ENCODE measurements around the gene FAM222A.

Gene FAM222A

GRCh38 chr12:109768901-109769670, 55.5 kb downstream of the FAM222A start:
- Histone ChIP-seq H3K27ac (ENCODE audit: extremely low read depth, low read depth, low read length) (no peak overlapping the region), H3K9me3 (ENCODE audit: control insufficient read depth, insufficient read depth, low read depth, low read length) (no peaks in the 10 kb centered on the region), H3K4me1 (ENCODE audit: control insufficient read depth, insufficient read depth, low read length) (no peaks in the 10 kb centered on the region), H3K4me3 (ENCODE audit: low read depth, low read length) (no peak overlapping the region), H3K36me3 (ENCODE audit: control insufficient read depth in 2 of 2, insufficient read depth in 1 of 2, low read length in 2 of 2) (no peaks in the 10 kb centered on the region)
- POLR2A ChIA-PET, result no interaction called here
- CTCF ChIA-PET, result interaction anchor here (1.0 kb wide), 1 partner anchor 337 kb away, joined by 3 read pairs; no protein-coding TSS in a partner anchor
- TF ChIP-seq ZNF664 (tag by site-specific recombination; IDR thresholded peaks at IDR 0.05), result no peak
- TF ChIP-seq ZNF223 (tag by site-specific recombination; IDR thresholded peaks at IDR 0.05), result no peak
- TF ChIP-seq ZNF16 (tag by site-specific recombination; IDR thresholded peaks at IDR 0.05; ENCODE audit: low read depth), result no peak
- TF ChIP-seq ZNF747 (tag by site-specific recombination; IDR thresholded peaks at IDR 0.05), result no peak
- TF ChIP-seq ZNF112 (tag by site-specific recombination; IDR thresholded peaks at IDR 0.05), result no peak
- TF ChIP-seq ZNF146 (tag by site-specific recombination; IDR thresholded peaks at IDR 0.05), result no peak
- no peak for TF ChIP-seq PRDM1 (tag by site-specific recombination; IDR thresholded peaks at IDR 0.05)
- no peak for TF ChIP-seq ZNF600 (tag by site-specific recombination; IDR thresholded peaks at IDR 0.05)
- TF ChIP-seq AEBP2 (tag by site-specific recombination; IDR thresholded peaks at IDR 0.05; ENCODE audit: borderline replicate concordance), result no peak
- TF ChIP-seq ZNF311 (tag by site-specific recombination; IDR thresholded peaks at IDR 0.05; ENCODE audit: borderline replicate concordance), result no peak
- no peak for TF ChIP-seq KLF8 (tag by site-specific recombination; IDR thresholded peaks at IDR 0.05)
- TF ChIP-seq GLI2 (tag by site-specific recombination; IDR thresholded peaks at IDR 0.05; ENCODE audit: borderline replicate concordance, low read depth), result no peak
- TF ChIP-seq ZNF394 (tag by site-specific recombination; IDR thresholded peaks at IDR 0.05; ENCODE audit: borderline replicate concordance), result no peak
- TF ChIP-seq ZNF121 (tag by site-specific recombination; IDR thresholded peaks at IDR 0.05), result no peak
- no peak for TF ChIP-seq INSM2 (tag by site-specific recombination; IDR thresholded peaks at IDR 0.05)
- TF ChIP-seq ZNF292 (tag by site-specific recombination; IDR thresholded peaks at IDR 0.05; ENCODE audit: borderline replicate concordance, low read depth), result no peak
- TF ChIP-seq ZNF248 (tag by site-specific recombination; IDR thresholded peaks at IDR 0.05), result no peak
- no peak for TF ChIP-seq ZSCAN23 (tag by site-specific recombination; IDR thresholded peaks at IDR 0.05)

- no peak overlapping the region for H3K4me3 ChIP-seq (ENCODE audit: low read depth, low read length)
- no peaks in the 10 kb centered on the region for H3K9me3 ChIP-seq (ENCODE audit: control insufficient read depth, insufficient read depth, low read depth, low read length)
- H3K36me3 ChIP-seq (ENCODE audit: control insufficient read depth in 2 of 2, insufficient read depth in 1 of 2, low read length in 2 of 2), result no peaks in the 10 kb centered on the region
- no peak overlapping the region for H3K27ac ChIP-seq (ENCODE audit: extremely low read depth, low read depth, low read length)
- no peaks in the 10 kb centered on the region for H3K4me1 ChIP-seq (ENCODE audit: control insufficient read depth, insufficient read depth, low read length)
- POLR2A ChIA-PET, result no interaction called here
- CTCF ChIA-PET, result interaction anchor here (0.7 to 9.3 kb wide), 4 partner anchors 144 to 251 kb away, joined by 3 to 89 read pairs (median 7); no protein-coding TSS in a partner anchor
- no peak for TF ChIP-seq ZBTB8A (tag by site-specific recombination; IDR thresholded peaks at IDR 0.05)
- TF ChIP-seq ZNF335 (tag by site-specific recombination; conservative IDR thresholded peaks at IDR 0.05), result no peak
- no peak for TF ChIP-seq ZNF626 (tag by site-specific recombination; IDR thresholded peaks at IDR 0.05)
- TF ChIP-seq, protein P1, sequence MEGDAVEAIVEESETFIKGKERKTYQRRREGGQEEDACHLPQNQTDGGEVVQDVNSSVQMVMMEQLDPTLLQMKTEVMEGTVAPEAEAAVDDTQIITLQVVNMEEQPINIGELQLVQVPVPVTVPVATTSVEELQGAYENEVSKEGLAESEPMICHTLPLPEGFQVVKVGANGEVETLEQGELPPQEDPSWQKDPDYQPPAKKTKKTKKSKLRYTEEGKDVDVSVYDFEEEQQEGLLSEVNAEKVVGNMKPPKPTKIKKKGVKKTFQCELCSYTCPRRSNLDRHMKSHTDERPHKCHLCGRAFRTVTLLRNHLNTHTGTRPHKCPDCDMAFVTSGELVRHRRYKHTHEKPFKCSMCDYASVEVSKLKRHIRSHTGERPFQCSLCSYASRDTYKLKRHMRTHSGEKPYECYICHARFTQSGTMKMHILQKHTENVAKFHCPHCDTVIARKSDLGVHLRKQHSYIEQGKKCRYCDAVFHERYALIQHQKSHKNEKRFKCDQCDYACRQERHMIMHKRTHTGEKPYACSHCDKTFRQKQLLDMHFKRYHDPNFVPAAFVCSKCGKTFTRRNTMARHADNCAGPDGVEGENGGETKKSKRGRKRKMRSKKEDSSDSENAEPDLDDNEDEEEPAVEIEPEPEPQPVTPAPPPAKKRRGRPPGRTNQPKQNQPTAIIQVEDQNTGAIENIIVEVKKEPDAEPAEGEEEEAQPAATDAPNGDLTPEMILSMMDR (tag by site-specific recombination; IDR thresholded peaks at IDR 0.05), result no peak
- no peak for TF ChIP-seq ZNF560 (tag by site-specific recombination; IDR thresholded peaks at IDR 0.05; ENCODE audit: borderline replicate concordance)
- TF ChIP-seq ZFP37 (tag by site-specific recombination; IDR thresholded peaks at IDR 0.05), result no peak
- TF ChIP-seq ZNF138 (tag by site-specific recombination; IDR thresholded peaks at IDR 0.05; ENCODE audit: borderline replicate concordance), result no peak
- no peak for TF ChIP-seq ZNF692 (tag by site-specific recombination; IDR thresholded peaks at IDR 0.05)
- no peak for TF ChIP-seq ZNF175 (tag by site-specific recombination; IDR thresholded peaks at IDR 0.05)
These were observed 56.7 kb downstream of the FAM222A start for GRCh38 chr12:109770104-109770860.

All from HEK293 (cell line).